ENCODE results near the gene TBC1D2B. TPM values are rescaled to one million over a fixed set of nuclear protein-coding genes. Genes with fewer than 3 reads are reported as not detected.
A peak's percentile ranks its signal among the peaks of the same experiment; 100 is the strongest.

TBC1D2B gene
- total RNA-seq, 5 donors from 2014 or later (not counting 1 experiment from before 2014, with no cell fraction given): 86.1 to 106 (median 101) TPM

- peaks cover 32 to 45% (median 41%) of the 10 kb centered on the region in 3 donors for H3K4me1 Mint-ChIP-seq
- no peaks in the 10 kb centered on the region for H3K36me3 Mint-ChIP-seq
These were observed 24.1 kb upstream of the TBC1D2B start for GRCh38 chr15:78101423-78102105.

DNA sequence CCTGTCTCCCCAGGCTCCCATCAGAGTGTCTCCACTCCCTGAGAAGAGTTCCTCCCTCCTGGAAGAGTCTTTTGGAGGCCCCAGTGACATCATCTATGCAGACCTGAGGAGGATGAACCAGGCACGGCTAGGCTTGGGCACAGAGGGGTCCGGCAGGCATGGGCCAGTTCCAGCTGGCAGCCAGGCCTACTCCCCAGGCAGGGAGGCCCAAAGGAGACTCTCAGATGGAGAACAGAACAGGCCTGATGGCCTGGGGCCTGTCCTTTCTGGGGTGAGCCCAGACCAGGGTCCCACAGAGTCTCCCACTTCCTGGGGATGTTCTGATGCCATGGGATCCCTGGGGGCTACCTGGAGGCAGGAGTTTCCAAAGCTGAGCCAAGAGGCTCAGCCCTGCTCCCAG, 23.4 kb upstream of the TBC1D2B start:
- no peaks in the 10 kb centered on the region for H3K9me3 ChIP-seq
- POLR2A ChIA-PET: no interaction called here
- Mint-ChIP-seq H3K27ac (no peak overlapping the region), H3K9me3 (no peaks in the 10 kb centered on the region), H3K27me3 (no peaks in the 10 kb centered on the region), H3K36me3 (no peaks in the 10 kb centered on the region), H3K4me3 (no peak overlapping the region), H3K4me1 (peaks cover 29 to 38% (median 37%) of the 10 kb centered on the region in 3 donors)
- no peak overlapping the region for H3K4me3 ChIP-seq (ENCODE audit: control insufficient read depth in 1 of 2, extremely low read depth in 1 of 2, low read length in 1 of 2)
- H3K36me3 ChIP-seq (ENCODE audit: control insufficient read depth in 2 of 2, extremely low read depth in 1 of 2, insufficient read depth in 1 of 2, low read length in 1 of 2): no peaks in the 10 kb centered on the region
- no peak for ATAC-seq (replicated peaks in 1 of 4)
- H3K27me3 ChIP-seq (replicated peaks in 1 of 2; ENCODE audit: control insufficient read depth in 2 of 2, extremely low read depth in 1 of 2, insufficient read depth in 2 of 2, low read length in 1 of 2): no peaks in the 10 kb centered on the region
- CTCF ChIA-PET: no interaction called here
- H3K4me1 ChIP-seq (ENCODE audit: control insufficient read depth in 1 of 2, extremely low read depth in 1 of 2, insufficient read depth in 2 of 2, low read length in 2 of 2): peaks cover 17 to 37% of the 10 kb centered on the region in 2 experiments
- 100% methylated on average over 2 of the region's 2 CpGs for WGBS (ENCODE audit: insufficient coverage)
- H3K27ac ChIP-seq (ENCODE audit: low read length): no peak overlapping the region
- no peak for DNase-seq

More at GRCh38 chr15:78101423-78102105, 24.1 kb upstream of the TBC1D2B start:
- CTCF ChIA-PET: no interaction called here
- no peak overlapping the region for H3K4me3 Mint-ChIP-seq
- H3K27ac ChIP-seq (ENCODE audit: low read length): no peak overlapping the region
- ATAC-seq (replicated peaks in 1 of 4) (no peak), DNase-seq (no peak)
- POLR2A ChIA-PET: interaction anchor here in 1 of 2 donors (0.6 kb wide), 1 partner anchor 20 kb away, joined by 12 read pairs; no protein-coding TSS in a partner anchor
- 94% methylated on average over 2 of the region's 5 CpGs for WGBS (ENCODE audit: insufficient coverage)
- H3K9me3 Mint-ChIP-seq: no peaks in the 10 kb centered on the region
- peaks cover 17 to 44% of the 10 kb centered on the region in 2 experiments for H3K4me1 ChIP-seq (ENCODE audit: control insufficient read depth in 1 of 2, extremely low read depth in 1 of 2, insufficient read depth in 2 of 2, low read length in 2 of 2)
- H3K27me3 Mint-ChIP-seq: no peaks in the 10 kb centered on the region
- H3K4me3 ChIP-seq (ENCODE audit: control insufficient read depth in 1 of 2, extremely low read depth in 1 of 2, low read length in 1 of 2): no peak overlapping the region
- no peaks in the 10 kb centered on the region for H3K9me3 ChIP-seq
- no peaks in the 10 kb centered on the region for H3K36me3 ChIP-seq (ENCODE audit: control insufficient read depth in 2 of 2, extremely low read depth in 1 of 2, insufficient read depth in 1 of 2, low read length in 1 of 2)
- no peaks in the 10 kb centered on the region for H3K27me3 ChIP-seq (replicated peaks in 1 of 2; ENCODE audit: control insufficient read depth in 2 of 2, extremely low read depth in 1 of 2, insufficient read depth in 2 of 2, low read length in 1 of 2)
- peak overlapping the region in 1 of 2 donors; percentile 68 for H3K27ac Mint-ChIP-seq

- Mint-ChIP-seq H3K36me3 (no peaks in the 10 kb centered on the region), H3K27ac (no peak overlapping the region), H3K4me3 (no peak overlapping the region), H3K4me1 (peaks cover 2 to 13% (median 13%) of the 10 kb centered on the region in 3 donors), H3K27me3 (peaks cover 0 to 2% of the 10 kb centered on the region in 2 donors), H3K9me3 (no peaks in the 10 kb centered on the region)
- ChIA-PET CTCF (interaction anchor here in 1 of 2 donors (0.9 to 1.3 kb wide), 2 partner anchors 10 to 97 kb away, joined by 3 to 6 read pairs; no protein-coding TSS in a partner anchor), POLR2A (no interaction called here)
- Histone ChIP-seq H3K4me1 (ENCODE audit: control insufficient read depth in 1 of 2, extremely low read depth in 1 of 2, insufficient read depth in 2 of 2, low read length in 2 of 2) (peaks cover 4 to 11% of the 10 kb centered on the region in 2 experiments), H3K9me3 (no peaks in the 10 kb centered on the region), H3K36me3 (ENCODE audit: control insufficient read depth in 2 of 2, extremely low read depth in 1 of 2, insufficient read depth in 1 of 2, low read length in 1 of 2) (no peaks in the 10 kb centered on the region), H3K27me3 (replicated peaks in 1 of 2; ENCODE audit: control insufficient read depth in 2 of 2, extremely low read depth in 1 of 2, insufficient read depth in 2 of 2, low read length in 1 of 2) (no peaks in the 10 kb centered on the region), H3K27ac (ENCODE audit: low read length) (no peak overlapping the region), H3K4me3 (ENCODE audit: control insufficient read depth in 1 of 2, extremely low read depth in 1 of 2, low read length in 1 of 2) (no peak overlapping the region)
- WGBS (ENCODE audit: insufficient coverage): 95% methylated on average over 4 of the region's 11 CpGs
- DNase-seq (no peak), ATAC-seq (replicated peaks in 1 of 4) (no peak)
These were observed 20.7 kb upstream of the TBC1D2B start for GRCh38 chr15:78098131-78098755.

DNA sequence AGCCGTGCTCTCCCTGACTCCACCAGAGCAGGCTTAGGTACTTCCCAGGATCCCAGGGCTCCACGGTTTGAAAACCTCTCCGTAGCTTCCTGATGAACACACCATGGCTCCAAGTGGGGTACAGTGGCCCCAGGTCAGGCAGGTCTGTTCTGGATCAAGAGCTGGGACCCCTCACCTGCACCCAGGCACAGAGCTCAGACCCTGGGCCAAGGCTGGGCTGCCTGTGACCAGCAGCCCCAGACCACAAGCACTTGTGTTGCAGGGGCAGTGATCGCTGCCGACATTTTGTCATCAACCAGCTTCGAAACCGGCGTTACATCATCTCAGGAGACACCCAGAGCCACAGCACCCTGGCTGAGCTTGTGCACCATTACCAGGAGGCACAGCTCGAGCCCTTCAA, 20.2 kb upstream of the TBC1D2B start:
- WGBS (ENCODE audit: insufficient coverage): 86% methylated on average over 9 of the region's 9 CpGs
- H3K27me3 ChIP-seq (replicated peaks in 1 of 2; ENCODE audit: control insufficient read depth in 2 of 2, extremely low read depth in 1 of 2, insufficient read depth in 2 of 2, low read length in 1 of 2): no peaks in the 10 kb centered on the region
- Mint-ChIP-seq H3K4me1 (peaks cover 0 to 8% (median 7%) of the 10 kb centered on the region in 3 donors), H3K9me3 (no peaks in the 10 kb centered on the region), H3K36me3 (no peaks in the 10 kb centered on the region), H3K27ac (no peak overlapping the region), H3K27me3 (peaks cover 0 to 2% of the 10 kb centered on the region in 2 donors), H3K4me3 (no peak overlapping the region)
- POLR2A ChIA-PET: no interaction called here
- ATAC-seq (replicated peaks in 1 of 4) (no peak), DNase-seq (no peak)
- no peaks in the 10 kb centered on the region for H3K9me3 ChIP-seq
- CTCF ChIA-PET: interaction anchor here in 1 of 2 donors (1.3 kb wide), 1 partner anchor 11 kb away, joined by 3 read pairs; no protein-coding TSS in a partner anchor
- no peaks in the 10 kb centered on the region for H3K36me3 ChIP-seq (ENCODE audit: control insufficient read depth in 2 of 2, extremely low read depth in 1 of 2, insufficient read depth in 1 of 2, low read length in 1 of 2)
- no peak overlapping the region for H3K4me3 ChIP-seq (ENCODE audit: control insufficient read depth in 1 of 2, extremely low read depth in 1 of 2, low read length in 1 of 2)
- H3K4me1 ChIP-seq (ENCODE audit: control insufficient read depth in 1 of 2, extremely low read depth in 1 of 2, insufficient read depth in 2 of 2, low read length in 2 of 2): peaks cover 0 to 7% of the 10 kb centered on the region in 2 experiments
- H3K27ac ChIP-seq (ENCODE audit: low read length): no peak overlapping the region

DNA sequence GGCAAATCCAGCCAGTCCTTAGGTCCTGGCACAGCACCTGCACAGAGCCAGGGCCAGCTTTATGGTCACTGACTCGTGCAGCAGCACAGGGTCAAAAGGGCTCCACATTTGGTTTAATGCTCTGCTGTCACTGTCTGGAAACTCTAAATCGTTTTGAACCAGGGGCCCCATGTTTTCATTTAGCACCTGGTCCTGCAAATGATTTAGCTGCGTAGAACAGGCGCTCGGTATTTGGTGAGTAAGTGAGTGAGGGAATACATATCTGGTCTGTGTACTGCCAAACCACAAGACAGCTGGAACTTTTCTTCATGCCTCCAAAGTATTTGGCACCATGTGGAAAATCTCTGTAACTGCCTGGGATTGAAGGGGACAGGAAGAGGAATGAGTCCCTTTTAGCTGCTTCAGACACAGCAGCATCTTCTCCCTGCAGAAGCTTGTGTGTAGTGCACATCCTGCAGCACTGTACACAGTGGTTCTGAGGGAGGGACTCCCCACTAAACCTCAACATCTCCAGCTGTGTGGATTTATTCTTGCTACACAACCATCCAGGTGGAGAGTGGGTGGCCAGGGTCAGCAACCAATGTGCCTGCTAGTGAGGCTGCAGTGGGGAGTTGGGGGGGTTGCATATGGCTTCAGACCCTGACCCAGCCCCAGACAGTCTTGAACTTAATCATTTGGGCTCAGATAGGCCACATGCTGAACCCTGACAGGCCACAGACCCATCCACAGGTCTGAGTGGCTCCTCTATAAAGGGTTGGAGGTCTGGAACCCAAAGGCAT, 15.9 kb upstream of the TBC1D2B start:
- H3K27ac Mint-ChIP-seq: no peak overlapping the region
- CTCF ChIA-PET: interaction anchor here (0.7 kb wide), 2 partner anchors 15 to 74 kb away, joined by 3 read pairs; no protein-coding TSS in a partner anchor

More for the DNA sequence above, 15.9 kb upstream of the TBC1D2B start:
- Mint-ChIP-seq H3K9me3 (no peaks in the 10 kb centered on the region), H3K4me1 (peaks cover 0 to 6% (median 6%) of the 10 kb centered on the region in 3 donors), H3K27me3 (peaks cover 0 to 2% of the 10 kb centered on the region in 2 donors), H3K36me3 (no peaks in the 10 kb centered on the region), H3K4me3 (no peak overlapping the region)
- WGBS (ENCODE audit: insufficient coverage): 66% methylated on average over 2 of the region's 5 CpGs
- no peak for DNase-seq
- POLR2A ChIA-PET: no interaction called here
- Histone ChIP-seq H3K36me3 (ENCODE audit: control insufficient read depth in 2 of 2, extremely low read depth in 1 of 2, insufficient read depth in 1 of 2, low read length in 1 of 2) (no peaks in the 10 kb centered on the region), H3K9me3 (no peaks in the 10 kb centered on the region), H3K4me3 (ENCODE audit: control insufficient read depth in 1 of 2, extremely low read depth in 1 of 2, low read length in 1 of 2) (no peak overlapping the region), H3K27ac (ENCODE audit: low read length) (no peak overlapping the region), H3K4me1 (ENCODE audit: control insufficient read depth in 1 of 2, extremely low read depth in 1 of 2, insufficient read depth in 2 of 2, low read length in 2 of 2) (peaks cover 0 to 8% of the 10 kb centered on the region in 2 experiments), H3K27me3 (replicated peaks in 1 of 2; ENCODE audit: control insufficient read depth in 2 of 2, extremely low read depth in 1 of 2, insufficient read depth in 2 of 2, low read length in 1 of 2) (peaks cover 0 to 2% of the 10 kb centered on the region in 2 experiments)
- no peak for ATAC-seq (replicated peaks in 1 of 4)

Measured in T-cell (primary cell).